Lung (tissue), 12 donors: ENCODE measurements around the gene NFKBIL1. TPM values are rescaled to one million over a fixed set of nuclear protein-coding genes. Genes with fewer than 3 reads are reported as not detected.

ENCODE experiments used
- ATAC-seq: fragments of 200-7000 bp; cut with Tn5 transposase; one replicate; pipeline ENCODE4 v1.9.1; 2020; ENCODE audit warnings: moderate number of reproducible peaks; ENCODE audit not compliant: insufficient read depth, low FRiP score
- DNase-seq, 3 donors: peaks; one replicate each; pipeline ENCODE4 v3.0.0-alpha.2; 2013 to 2017
- H3K27ac ChIP-seq, 2 donors: one replicate each; pipeline ENCODE4 v1.5.1; 2013; ENCODE audit warnings: mild to moderate bottlenecking in 2 of 2, moderate library complexity in 2 of 2, control low read depth in 1 of 2, inconsistent platforms in 1 of 2, low read depth in 1 of 2, low read length in 1 of 2
- H3K27me3 ChIP-seq, 3 donors: one replicate each; pipeline ENCODE4 v1.5.1; 2013; ENCODE audit warnings: low read length in 2 of 3; ENCODE audit not compliant: control insufficient read depth in 3 of 3, insufficient read depth in 3 of 3
- H3K36me3 ChIP-seq, 4 donors: one replicate each; pipeline ENCODE4 v1.5.1; 2013; ENCODE audit warnings: low read length in 4 of 4, mild to moderate bottlenecking in 1 of 4, moderate library complexity in 1 of 4; ENCODE audit not compliant: control insufficient read depth in 4 of 4, insufficient read depth in 4 of 4
- H3K4me1 ChIP-seq, 5 donors: one replicate each; pipeline ENCODE4 v1.5.1; 2013; ENCODE audit warnings: low read length in 5 of 5, mild to moderate bottlenecking in 2 of 5, moderate library complexity in 1 of 5; ENCODE audit not compliant: control insufficient read depth in 5 of 5, insufficient read depth in 5 of 5
- H3K4me3 ChIP-seq: one replicate; pipeline ENCODE4 v1.5.1; 2013; ENCODE audit warnings: mild to moderate bottlenecking, control low read depth, moderate library complexity
- H3K9ac ChIP-seq, 2 donors: one replicate each; pipeline ENCODE4 v1.5.1; 2013; ENCODE audit warnings: low read length in 2 of 2, control low read depth in 1 of 2; ENCODE audit not compliant: insufficient read depth in 1 of 2
- H3K9me3 ChIP-seq, 4 donors: one replicate each; pipeline ENCODE4 v1.5.1; 2013; ENCODE audit warnings: low read length in 3 of 4, mild to moderate bottlenecking in 1 of 4, moderate library complexity in 1 of 4; ENCODE audit not compliant: control insufficient read depth in 4 of 4, insufficient read depth in 3 of 4
- CTCF ChIP-seq: IDR thresholded peaks from 2 replicates; pipeline ENCODE4 v1.5.1; 2012; ENCODE audit warnings: mild to moderate bottlenecking; ENCODE audit errors: control extremely low read depth, extremely low read depth
- WGBS, 2 donors: extraction: QIAGEN DNeasy Blood & Tissue Kit; methylation state at CpG; one replicate each; pipeline ENCODE4 v1.1.7; 2013; 5-methylcytosine and 5-hydroxymethylcytosine counted together
- polyA plus RNA-seq, 2 donors: library from polyadenylated mRNA; stranded (reverse); fragments of 200-250 nt; gene quantifications; one replicate each; pipeline ENCODE4 v1.2.1, GENCODE V29; 2013
- total RNA-seq, 2 donors: library from RNA; depleted of rRNA in 1 of 2; stranded (reverse); fragments of >200 nt in 1 of 2; gene quantifications; one replicate each; pipeline ENCODE4 v1.2.1, GENCODE V29; 2014 to 2021
- donor health status: control.
- donor health status: control.
- donor health status: Bipolar disorder and iron deficiency.
- donor health status: healthy.
- donor health status: DM: yes; HTN: yes; CAD: no.

NFKBIL1 gene
- total and polyA plus RNA-seq, 4 donors = 13.5 to 32.2 (median 19.0) TPM

GRCh38 chr6:31534521-31535040 lies 12.8 kb upstream of the NFKBIL1 start:
- Histone ChIP-seq H3K4me1 (peaks cover 3 to 13% (median 11%) of the 10 kb centered on the region in 5 donors), H3K36me3 (peaks cover 55 to 74% (median 63%) of the 10 kb centered on the region in 4 donors), H3K9me3 (no peaks in the 10 kb centered on the region), H3K9ac (no peak overlapping the region), H3K27ac (no peak overlapping the region), H3K4me3 (no peak overlapping the region), H3K27me3 (no peaks in the 10 kb centered on the region)
- WGBS, 2 donors = 90 to 92% methylated on average over 24 of the region's 24 CpGs
- ATAC-seq = no peak
- no peak for DNase-seq
- no peak for TF ChIP-seq CTCF

- Histone ChIP-seq H3K27ac (no peak overlapping the region), H3K9me3 (no peaks in the 10 kb centered on the region), H3K4me1 (peaks cover 9 to 20% (median 15%) of the 10 kb centered on the region in 5 donors), H3K9ac (no peak overlapping the region), H3K27me3 (no peaks in the 10 kb centered on the region), H3K4me3 (no peak overlapping the region), H3K36me3 (peaks cover 52 to 76% (median 65%) of the 10 kb centered on the region in 4 donors)
- no peak for TF ChIP-seq CTCF
- no peak for DNase-seq
- no peak for ATAC-seq
- WGBS, 2 donors = 38 to 40% methylated on average over 2 of the region's 2 CpGs
Observed at GRCh38 chr6:31535538-31536324, 11.7 kb upstream of the NFKBIL1 start.

- H3K9me3 ChIP-seq = no peaks in the 10 kb centered on the region
- no peak overlapping the region for H3K4me3 ChIP-seq
- 65 to 71% methylated on average over 6 of the region's 6 CpGs for WGBS, 2 donors
- ATAC-seq (no peak), DNase-seq (no peak)
- peak overlapping the region in 1 of 2 donors; percentile 100 for H3K9ac ChIP-seq
- H3K4me1 ChIP-seq = peaks cover 9 to 25% (median 15%) of the 10 kb centered on the region in 5 donors
- no peak for TF ChIP-seq CTCF
- H3K36me3 ChIP-seq = peaks cover 24 to 59% (median 47%) of the 10 kb centered on the region in 4 donors
- H3K27me3 ChIP-seq = no peaks in the 10 kb centered on the region
- H3K27ac ChIP-seq = no peak overlapping the region
Observed at GRCh38 chr6:31538805-31539400, 8.5 kb upstream of the NFKBIL1 start.
